Measurements from ENCODE around the gene BLACAT1.

DNA sequence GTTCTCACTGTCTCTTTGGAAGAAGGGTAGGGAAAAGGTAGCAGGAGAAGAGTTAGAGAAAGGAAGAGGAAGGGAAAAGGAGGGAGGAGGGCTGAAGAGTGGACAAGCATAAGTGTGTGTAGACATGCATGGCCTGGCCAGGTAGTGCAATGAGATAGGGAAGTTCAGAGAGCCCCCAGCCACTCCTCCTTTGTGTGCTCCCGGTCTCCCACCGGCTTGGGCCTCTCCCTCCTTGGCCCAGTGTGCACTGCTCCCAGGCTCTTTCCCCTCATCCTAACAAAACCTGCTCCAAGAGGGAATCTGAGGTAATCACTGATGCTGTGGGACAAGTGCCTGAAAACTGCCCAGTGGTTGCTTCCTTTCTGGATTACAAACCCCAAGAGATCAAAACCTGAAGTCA is 23.7 kb downstream of the BLACAT1 start:
- TF ChIP-seq EP300 (IDR thresholded peaks at IDR 0.05; ENCODE audit: borderline replicate concordance) (no peak), YY1 (IDR thresholded peaks at IDR 0.05; ENCODE audit: low read depth) (no peak), FOXM1 (IDR thresholded peaks at IDR 0.05; ENCODE audit: borderline replicate concordance, low read depth) (no peak), EGR1 (IDR thresholded peaks at IDR 0.05) (no peak), ZBTB7A (IDR thresholded peaks at IDR 0.05; ENCODE audit: low read depth) (no peak), RAD21 (IDR thresholded peaks at IDR 0.05; ENCODE audit: low read depth) (no peak), TAF1 (IDR thresholded peaks at IDR 0.05; ENCODE audit: low read depth) (no peak), TCF12 (IDR thresholded peaks at IDR 0.05; ENCODE audit: low read depth) (no peak)
- TF ChIP-seq, protein P1, sequence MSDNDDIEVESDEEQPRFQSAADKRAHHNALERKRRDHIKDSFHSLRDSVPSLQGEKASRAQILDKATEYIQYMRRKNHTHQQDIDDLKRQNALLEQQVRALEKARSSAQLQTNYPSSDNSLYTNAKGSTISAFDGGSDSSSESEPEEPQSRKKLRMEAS (IDR thresholded peaks at IDR 0.05) = no peak
- TF ChIP-seq, protein P2, sequence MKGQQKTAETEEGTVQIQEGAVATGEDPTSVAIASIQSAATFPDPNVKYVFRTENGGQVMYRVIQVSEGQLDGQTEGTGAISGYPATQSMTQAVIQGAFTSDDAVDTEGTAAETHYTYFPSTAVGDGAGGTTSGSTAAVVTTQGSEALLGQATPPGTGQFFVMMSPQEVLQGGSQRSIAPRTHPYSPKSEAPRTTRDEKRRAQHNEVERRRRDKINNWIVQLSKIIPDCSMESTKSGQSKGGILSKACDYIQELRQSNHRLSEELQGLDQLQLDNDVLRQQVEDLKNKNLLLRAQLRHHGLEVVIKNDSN (IDR thresholded peaks at IDR 0.05) = no peak
- TF ChIP-seq, protein P3, sequence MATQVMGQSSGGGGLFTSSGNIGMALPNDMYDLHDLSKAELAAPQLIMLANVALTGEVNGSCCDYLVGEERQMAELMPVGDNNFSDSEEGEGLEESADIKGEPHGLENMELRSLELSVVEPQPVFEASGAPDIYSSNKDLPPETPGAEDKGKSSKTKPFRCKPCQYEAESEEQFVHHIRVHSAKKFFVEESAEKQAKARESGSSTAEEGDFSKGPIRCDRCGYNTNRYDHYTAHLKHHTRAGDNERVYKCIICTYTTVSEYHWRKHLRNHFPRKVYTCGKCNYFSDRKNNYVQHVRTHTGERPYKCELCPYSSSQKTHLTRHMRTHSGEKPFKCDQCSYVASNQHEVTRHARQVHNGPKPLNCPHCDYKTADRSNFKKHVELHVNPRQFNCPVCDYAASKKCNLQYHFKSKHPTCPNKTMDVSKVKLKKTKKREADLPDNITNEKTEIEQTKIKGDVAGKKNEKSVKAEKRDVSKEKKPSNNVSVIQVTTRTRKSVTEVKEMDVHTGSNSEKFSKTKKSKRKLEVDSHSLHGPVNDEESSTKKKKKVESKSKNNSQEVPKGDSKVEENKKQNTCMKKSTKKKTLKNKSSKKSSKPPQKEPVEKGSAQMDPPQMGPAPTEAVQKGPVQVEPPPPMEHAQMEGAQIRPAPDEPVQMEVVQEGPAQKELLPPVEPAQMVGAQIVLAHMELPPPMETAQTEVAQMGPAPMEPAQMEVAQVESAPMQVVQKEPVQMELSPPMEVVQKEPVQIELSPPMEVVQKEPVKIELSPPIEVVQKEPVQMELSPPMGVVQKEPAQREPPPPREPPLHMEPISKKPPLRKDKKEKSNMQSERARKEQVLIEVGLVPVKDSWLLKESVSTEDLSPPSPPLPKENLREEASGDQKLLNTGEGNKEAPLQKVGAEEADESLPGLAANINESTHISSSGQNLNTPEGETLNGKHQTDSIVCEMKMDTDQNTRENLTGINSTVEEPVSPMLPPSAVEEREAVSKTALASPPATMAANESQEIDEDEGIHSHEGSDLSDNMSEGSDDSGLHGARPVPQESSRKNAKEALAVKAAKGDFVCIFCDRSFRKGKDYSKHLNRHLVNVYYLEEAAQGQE (IDR thresholded peaks at IDR 0.05; ENCODE audit: low read depth) = no peak
